DMS79 treated with DMSO at 0.1 percent for 48 hours (cell line): ENCODE data around the gene SFN.

ENCODE experiments used
- DNase-seq: peaks from one replicate; lab custom pipeline; 2025; lab: John Stamatoyannopoulos, UW

Gene SFN

DNA sequence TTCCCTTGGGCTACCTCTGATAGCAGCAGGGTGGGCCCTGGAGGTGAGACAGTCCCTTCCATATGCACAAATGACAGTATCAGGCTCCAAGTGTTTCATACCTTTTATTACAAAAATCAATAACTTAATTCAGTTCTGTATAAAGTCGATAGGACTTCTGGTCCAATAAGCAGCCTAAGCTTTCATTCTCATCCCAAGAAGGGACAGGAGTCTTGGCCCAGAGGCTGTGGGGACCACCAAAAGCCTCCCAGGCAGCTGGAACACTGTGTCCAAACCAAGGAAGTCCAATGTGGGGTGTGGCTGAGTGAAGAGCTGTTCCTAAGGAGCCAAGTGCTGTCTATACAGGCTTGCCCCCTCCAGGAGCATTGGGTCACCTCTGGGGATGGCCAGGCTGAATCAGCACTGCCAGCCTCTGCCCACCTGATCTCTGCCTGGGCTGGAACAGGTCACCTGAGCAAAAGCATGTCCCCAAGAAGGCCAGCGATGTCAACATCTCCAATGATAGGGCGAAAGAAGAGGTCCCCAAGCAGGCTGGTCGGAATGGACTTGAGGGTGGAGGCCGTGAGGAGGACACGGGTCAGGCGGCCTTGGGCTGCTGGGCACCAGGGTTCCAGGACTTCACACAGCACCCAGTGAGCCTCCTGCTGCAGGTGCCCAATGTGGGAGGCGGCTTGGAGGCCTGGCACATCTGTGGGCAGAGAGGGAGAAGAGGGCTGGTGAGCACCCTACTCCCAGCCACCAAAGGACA, 48.6 kb downstream of the SFN start:
- no peak for DNase-seq

GRCh38 chr1:26912147-26912490, 49.2 kb downstream of the SFN start:
- DNase-seq, result no peak

DNA sequence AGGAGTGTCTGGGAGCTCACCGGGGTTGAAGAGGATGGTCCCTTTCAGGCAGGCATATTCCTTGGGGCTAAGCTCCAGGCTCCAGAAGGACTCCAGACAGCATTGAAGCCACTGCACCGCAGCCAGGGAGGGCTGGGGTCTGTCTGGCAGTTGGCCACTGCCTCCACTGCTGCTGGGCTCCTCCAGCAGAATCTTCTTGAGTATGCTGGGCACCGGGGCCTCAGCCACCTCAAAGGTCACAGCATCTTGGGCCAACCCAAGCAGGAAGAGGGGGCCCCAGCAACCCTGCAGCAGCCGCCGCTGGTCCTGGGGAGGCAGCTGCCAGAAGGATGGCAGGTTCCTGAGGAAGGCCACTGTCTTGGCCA, 50.4 kb downstream of the SFN start:
- peak; percentile 76 for DNase-seq
